AG04450 (cell line): ENCODE measurements around the gene OGN. TPM values are rescaled to one million over a fixed set of nuclear protein-coding genes. Genes with fewer than 3 reads are reported as not detected.

Experiments
- CTCF ChIA-PET: fragments of 300-600, 350-600 bp; formaldehyde crosslinking; extraction: SDS; loops from one replicate; lab custom pipeline; 2022; ENCODE audit warnings: antibody characterized with exemption, inconsistent platforms; lab: Charles Lee
- POLR2A ChIA-PET: fragments of 350-600 bp; formaldehyde crosslinking; extraction: SDS; loops from one replicate; lab custom pipeline; 2021; ENCODE audit warnings: antibody characterized with exemption, inconsistent platforms; lab: Yijun Ruan, JAX
- DNase-seq: peaks from one replicate; pipeline ENCODE4 v3.0.0-alpha.2; 2011; ENCODE audit warnings: low read depth, low spot score
- H3K27ac ChIP-seq: one replicate; pipeline ENCODE4 v1.5.1; 2012; ENCODE audit warnings: low read depth, low read length, control low read depth
- H3K27me3 ChIP-seq: one replicate; pipeline ENCODE4 v1.6.0; 2012; ENCODE audit warnings: low read length; ENCODE audit not compliant: control insufficient read depth, insufficient read depth
- H3K4me3 ChIP-seq: 2 replicates; pipeline ENCODE4 v1.5.1; 2011; ENCODE audit warnings: mild to moderate bottlenecking, low read depth, low read length, control low read depth
- H3K9me3 ChIP-seq: 2 replicates; pipeline ENCODE4 v1.5.1; 2012; ENCODE audit warnings: low read length; ENCODE audit not compliant: control insufficient read depth, insufficient read depth
- polyA plus RNA-seq: library from polyadenylated mRNA; depleted of rRNA; stranded (reverse); fragments of >200 nt; gene quantifications from 2 replicates; pipeline ENCODE4 v1.2.3, GENCODE V29; 2011
- TF ChIP-seq, protein P1 (sequence below): IDR thresholded peaks from 2 replicates; pipeline ENCODE4 v1.5.1; 2011; ENCODE audit warnings: low read depth, low read length, control low read depth, inconsistent platforms

The OGN gene
- polyA plus RNA-seq, 1 experiment, result 1.3 TPM

DNA sequence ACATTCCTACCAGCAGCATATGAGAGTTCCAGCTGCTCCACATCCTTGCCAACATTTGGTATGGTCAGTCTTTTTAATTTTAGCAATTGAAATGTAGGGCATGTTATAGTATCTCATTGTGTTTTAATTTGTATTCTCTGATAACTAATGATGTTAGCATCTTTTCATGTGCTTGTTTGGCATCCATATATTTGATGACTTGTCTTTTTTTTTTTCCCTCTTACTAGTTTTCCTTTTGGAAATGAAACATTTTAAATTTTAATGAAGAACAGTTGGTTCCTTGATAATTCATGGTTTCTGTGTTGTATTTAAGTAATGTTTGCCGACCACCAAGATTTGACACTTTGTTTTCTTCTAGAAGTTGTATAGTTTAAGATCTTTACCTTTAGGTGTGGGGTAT, 8.8 kb downstream of the OGN start:
- Histone ChIP-seq H3K4me3 (no peak overlapping the region), H3K27ac (no peak overlapping the region), H3K9me3 (no peaks in the 10 kb centered on the region), H3K27me3 (no peaks in the 10 kb centered on the region)
- TF ChIP-seq, protein P1, sequence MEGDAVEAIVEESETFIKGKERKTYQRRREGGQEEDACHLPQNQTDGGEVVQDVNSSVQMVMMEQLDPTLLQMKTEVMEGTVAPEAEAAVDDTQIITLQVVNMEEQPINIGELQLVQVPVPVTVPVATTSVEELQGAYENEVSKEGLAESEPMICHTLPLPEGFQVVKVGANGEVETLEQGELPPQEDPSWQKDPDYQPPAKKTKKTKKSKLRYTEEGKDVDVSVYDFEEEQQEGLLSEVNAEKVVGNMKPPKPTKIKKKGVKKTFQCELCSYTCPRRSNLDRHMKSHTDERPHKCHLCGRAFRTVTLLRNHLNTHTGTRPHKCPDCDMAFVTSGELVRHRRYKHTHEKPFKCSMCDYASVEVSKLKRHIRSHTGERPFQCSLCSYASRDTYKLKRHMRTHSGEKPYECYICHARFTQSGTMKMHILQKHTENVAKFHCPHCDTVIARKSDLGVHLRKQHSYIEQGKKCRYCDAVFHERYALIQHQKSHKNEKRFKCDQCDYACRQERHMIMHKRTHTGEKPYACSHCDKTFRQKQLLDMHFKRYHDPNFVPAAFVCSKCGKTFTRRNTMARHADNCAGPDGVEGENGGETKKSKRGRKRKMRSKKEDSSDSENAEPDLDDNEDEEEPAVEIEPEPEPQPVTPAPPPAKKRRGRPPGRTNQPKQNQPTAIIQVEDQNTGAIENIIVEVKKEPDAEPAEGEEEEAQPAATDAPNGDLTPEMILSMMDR, result no peak
- CTCF ChIA-PET, result no interaction called here
- POLR2A ChIA-PET, result no interaction called here
- no peak for DNase-seq

DNA sequence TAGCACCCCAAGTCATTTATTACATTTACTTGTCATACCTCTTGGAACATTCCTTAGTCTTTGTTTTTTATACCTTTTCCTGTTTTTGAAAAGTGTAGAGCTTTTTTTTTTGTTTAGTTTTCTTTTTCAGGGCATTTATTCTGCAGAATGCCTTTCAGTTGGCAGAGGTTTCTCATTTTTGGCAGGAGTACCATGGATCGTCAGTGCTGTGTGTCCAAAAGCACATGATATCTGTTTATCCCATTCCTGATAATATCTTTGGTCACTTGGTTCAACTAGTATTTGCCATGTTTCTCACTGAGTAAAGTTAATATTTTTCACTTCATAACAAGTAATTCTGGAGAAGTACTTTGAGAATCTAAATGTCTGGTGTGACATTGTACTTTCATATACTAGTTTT, 10.7 kb downstream of the OGN start:
- TF ChIP-seq, protein P1, result no peak
- Histone ChIP-seq H3K27ac (no peak overlapping the region), H3K4me3 (no peak overlapping the region), H3K27me3 (no peaks in the 10 kb centered on the region), H3K9me3 (no peaks in the 10 kb centered on the region)
- DNase-seq, result no peak
- POLR2A ChIA-PET, result no interaction called here
- CTCF ChIA-PET, result interaction anchor here (1.0 kb wide), 1 partner anchor 46 kb away, joined by 3 read pairs; no protein-coding TSS in a partner anchor

DNA sequence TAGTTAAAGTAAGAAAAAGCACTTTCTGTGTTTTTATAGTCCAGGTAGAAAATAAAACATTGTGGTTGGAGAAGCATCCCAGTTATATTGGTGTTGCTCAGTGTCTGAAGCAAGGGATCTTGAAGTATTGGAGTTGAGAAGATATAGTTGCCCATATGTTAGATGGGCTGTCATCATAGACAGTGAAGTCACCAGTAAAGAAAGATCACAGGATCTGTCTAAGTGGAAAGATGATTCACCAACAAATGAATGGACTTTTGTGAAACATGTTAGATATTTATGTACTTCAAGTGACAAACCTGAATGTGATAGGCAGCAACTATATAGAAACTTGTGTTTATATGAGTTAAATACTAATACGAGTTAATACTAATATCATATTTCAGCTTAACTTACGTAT, 11.7 kb downstream of the OGN start:
- POLR2A ChIA-PET, result no interaction called here
- TF ChIP-seq, protein P1, result no peak
- CTCF ChIA-PET, result interaction anchor here (1.0 kb wide), 1 partner anchor 47 kb away, joined by 3 read pairs; no protein-coding TSS in a partner anchor
- H3K27ac ChIP-seq, result no peak overlapping the region
- no peaks in the 10 kb centered on the region for H3K9me3 ChIP-seq
- H3K27me3 ChIP-seq, result no peaks in the 10 kb centered on the region
- DNase-seq, result no peak
- H3K4me3 ChIP-seq, result no peak overlapping the region

DNA sequence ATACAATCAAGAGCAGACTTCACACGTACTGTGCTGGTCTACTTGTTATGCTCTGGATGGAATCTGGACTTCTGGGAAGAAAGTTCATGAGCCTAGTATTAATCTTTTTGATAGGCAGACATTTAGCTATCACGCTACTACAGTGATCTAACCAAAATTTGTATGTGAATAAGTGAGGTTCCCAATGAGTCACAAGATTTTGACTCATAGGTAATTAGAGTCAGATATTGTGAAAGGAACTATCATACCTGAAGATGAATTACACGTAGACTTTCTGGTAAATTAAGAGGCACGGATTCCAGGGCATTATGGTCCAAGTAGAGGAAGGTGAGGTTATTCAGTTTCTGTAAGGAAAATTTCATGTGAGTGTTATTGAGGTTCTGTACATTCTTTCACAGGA, 18.4 kb downstream of the OGN start:
- Histone ChIP-seq H3K4me3 (no peak overlapping the region), H3K27me3 (no peaks in the 10 kb centered on the region), H3K27ac (no peak overlapping the region), H3K9me3 (no peaks in the 10 kb centered on the region)
- TF ChIP-seq, protein P1, result no peak
- no peak for DNase-seq
- ChIA-PET POLR2A (no interaction called here), CTCF (no interaction called here)

DNA sequence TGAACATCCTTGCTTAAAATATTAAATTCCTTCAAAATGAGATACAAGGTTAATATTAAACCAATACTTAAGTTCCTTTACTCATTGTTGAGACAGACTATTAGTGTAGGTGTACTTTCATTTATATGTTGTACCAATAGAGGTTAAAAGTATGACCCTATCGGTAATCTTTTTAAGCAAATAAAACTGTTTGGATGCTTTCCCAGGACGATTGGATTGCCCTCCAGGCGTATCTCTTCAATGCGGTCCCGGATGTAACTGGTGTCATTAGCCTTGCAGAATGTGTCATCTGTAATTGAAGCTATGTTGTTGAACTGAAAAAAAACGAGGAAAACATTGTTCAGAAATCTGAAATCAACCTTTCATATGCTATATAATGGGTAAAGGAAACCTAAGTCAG, 18.9 kb downstream of the OGN start:
- TF ChIP-seq, protein P1, result no peak
- no peak for DNase-seq
- Histone ChIP-seq H3K27ac (no peak overlapping the region), H3K27me3 (no peaks in the 10 kb centered on the region), H3K4me3 (no peak overlapping the region), H3K9me3 (no peaks in the 10 kb centered on the region)
- CTCF ChIA-PET, result no interaction called here
- POLR2A ChIA-PET, result no interaction called here
